ENCODE measurements around the gene SC5D. TPM values are rescaled to one million over a fixed set of nuclear protein-coding genes. Genes with fewer than 3 reads are reported as not detected.
A peak's percentile ranks its signal among the peaks of the same experiment; 100 is the strongest.

SC5D gene
- polyA plus RNA-seq, 3 donors, result 53.6 to 67.4 (median 54.0) TPM

DNA sequence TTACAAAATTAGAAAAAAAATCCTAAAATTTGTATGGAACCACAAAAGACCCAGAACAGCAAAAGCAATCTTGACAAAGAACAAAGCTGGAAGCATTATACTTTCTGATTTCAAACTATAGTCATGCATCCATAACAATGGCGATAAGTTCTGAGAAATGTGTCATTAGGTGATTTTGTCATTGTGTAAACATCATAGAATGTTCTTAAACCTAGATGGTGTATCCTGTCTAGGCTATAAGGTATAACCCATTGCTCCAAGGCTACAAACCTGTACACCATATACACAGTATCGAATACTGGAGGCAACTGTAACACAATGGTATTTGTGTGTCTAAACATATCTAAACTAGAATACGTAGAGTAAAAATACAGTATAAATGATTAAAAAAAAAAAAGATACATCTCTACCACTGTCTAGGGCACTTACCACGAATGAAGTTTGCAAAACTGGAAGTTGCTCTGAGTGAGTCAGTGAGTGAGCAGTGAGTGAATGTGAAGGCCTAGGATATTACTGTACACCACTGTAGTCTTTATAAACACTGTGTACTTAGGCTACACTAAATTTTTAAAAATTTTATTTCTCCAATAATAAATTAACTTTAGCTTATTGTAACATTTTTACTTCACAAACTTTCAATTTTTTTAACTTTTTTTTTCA is 18.1 kb upstream of the SC5D start:
- DNase-seq (ENCODE audit: extremely low read depth in 1 of 11, low read depth in 9 of 11, low spot score in 4 of 11), result no peak

DNA sequence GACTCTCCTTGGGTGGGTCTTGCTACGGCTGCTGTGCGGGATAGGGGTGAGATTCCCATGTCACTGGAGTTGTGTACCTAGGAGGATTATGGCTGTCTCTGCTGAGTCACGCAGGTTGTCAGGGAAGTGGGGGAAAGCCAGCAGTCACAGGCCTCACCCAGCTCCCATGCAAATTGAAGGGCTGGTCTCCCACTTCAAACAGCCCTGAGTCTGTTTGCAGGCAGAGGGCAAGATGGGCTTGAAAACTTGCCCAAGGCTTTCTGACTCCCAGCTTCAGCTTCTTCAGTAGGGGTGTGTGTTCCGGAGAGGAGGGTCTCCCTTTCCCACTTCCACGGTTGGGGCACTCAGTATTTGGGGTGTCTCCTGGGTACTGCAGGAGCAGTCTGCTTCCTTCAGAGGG is 10.9 kb upstream of the SC5D start:
- no peak for DNase-seq (ENCODE audit: extremely low read depth in 1 of 11, low read depth in 9 of 11, low spot score in 4 of 11)

DNA sequence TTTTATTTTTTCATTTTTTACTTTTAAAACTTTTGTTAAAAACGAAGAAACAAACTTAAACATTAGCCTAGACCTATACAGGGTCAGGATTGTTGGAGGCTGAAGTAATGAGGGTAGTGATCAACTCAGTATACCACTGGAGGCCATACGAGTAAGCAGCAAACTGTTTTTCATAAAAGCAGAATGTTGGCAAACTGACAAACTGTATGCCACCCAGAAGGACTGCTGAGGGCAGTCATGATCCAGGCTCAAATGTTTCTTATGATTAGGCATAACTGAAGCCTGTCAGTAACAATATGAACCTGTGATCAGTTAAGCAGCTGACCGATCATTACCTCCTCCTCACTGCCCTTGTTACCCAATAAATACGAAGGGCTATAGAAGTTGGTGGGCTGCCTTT is 10.2 kb upstream of the SC5D start:
- DNase-seq (ENCODE audit: extremely low read depth in 1 of 11, low read depth in 9 of 11, low spot score in 4 of 11), result no peak

DNA sequence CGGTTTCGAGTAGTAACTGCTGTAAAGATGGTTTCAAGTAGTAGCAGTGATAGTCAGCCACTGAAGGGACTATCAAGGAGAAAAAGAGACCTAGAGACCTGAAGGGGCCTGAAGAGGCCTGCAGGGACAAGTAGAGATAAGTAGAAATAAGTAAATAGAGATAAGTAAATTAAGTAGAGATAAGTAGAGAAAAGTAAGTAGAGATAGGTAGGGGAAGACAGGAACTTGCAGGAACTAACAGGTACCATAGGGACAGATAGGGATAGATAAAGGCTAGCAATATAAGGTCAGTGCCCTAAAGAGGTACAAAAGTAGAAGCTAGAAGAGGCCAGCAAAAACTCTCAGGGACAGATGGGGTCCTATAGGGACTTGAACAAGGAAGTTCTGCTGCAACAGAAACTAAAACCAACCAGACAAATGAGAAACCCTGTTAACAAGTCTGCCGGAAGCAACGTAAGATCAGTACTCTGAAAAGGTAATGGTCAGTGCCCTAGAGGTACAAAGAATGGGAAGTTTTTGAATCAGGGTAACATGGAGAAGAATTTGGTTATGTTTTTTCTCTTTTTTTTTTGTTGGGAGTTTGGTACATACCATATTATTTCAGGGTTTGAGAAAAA is 9.6 kb upstream of the SC5D start:
- DNase-seq (ENCODE audit: extremely low read depth in 1 of 11, low read depth in 9 of 11, low spot score in 4 of 11), result no peak

DNA sequence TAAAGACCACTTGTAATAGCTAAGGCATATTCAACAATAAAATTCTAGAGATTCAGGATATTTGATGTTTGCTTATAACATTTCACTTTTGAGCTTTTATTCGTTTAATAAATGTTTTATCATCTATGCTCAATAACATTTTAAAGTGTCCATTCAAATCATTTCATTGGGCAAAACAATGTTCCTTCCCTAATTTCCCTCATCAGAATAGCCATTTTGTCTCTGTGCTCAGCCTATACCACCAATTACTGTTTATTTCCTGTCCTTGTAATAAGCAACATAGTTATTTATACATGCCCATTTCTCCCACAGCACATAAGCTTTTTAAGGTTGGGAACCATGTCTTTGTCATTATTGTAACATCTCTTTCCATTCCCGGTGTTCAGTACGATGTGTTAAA is 1.3 kb upstream of the SC5D start:
- DNase-seq (ENCODE audit: extremely low read depth in 1 of 11, low read depth in 9 of 11, low spot score in 4 of 11), result no peak

DNA sequence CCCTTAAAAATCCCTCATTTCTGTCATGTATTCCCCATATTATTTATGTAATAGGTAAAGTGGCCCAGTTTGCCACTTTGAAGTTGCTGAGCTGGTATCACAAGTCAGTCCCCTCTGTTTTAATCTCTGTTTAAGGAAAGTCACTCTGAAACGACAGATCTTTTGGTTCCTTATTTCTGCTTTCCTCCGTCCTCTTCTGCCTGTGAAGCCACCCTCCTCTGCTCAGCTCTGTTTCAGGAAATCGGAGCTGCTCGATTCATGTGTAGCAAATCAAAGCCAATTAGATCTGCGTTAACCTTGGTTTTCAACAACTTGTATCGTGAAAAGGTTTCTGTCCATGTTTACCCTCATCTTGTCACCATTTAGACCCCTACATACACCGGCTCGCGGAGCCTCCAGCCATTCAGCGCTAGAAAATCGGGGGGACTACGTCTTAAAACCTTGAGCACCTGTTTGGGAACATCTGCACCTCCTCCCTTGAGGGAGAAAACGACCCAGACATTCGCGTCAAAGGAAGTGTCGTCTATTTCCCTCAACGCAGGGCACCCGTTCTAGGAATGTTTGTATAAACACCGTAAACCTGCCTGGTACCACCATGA is 576 bp upstream of the SC5D start:
- DNase-seq (ENCODE audit: extremely low read depth in 1 of 11, low read depth in 9 of 11, low spot score in 4 of 11), result peak in 8 of 11 donors; percentile 3 to 28 (median 15)

DNA sequence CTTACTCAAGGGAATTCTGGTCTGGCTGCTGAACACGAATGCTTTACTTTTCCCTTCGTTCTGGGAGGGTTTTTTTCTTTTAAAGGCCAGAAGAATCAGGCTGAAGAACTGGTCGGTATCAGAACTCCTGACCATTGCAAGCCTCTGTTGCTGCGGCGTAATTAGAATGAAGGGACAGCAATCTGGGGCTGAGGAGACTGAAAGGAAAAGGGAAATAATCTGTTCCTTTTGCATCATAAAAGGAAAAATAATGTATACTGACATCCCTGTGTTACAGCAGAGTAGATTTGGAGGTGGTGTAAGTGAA is 670 bp downstream of the SC5D start:
- peak in 1 of 11 donors; percentile 39 for DNase-seq (ENCODE audit: extremely low read depth in 1 of 11, low read depth in 9 of 11, low spot score in 4 of 11)

DNA sequence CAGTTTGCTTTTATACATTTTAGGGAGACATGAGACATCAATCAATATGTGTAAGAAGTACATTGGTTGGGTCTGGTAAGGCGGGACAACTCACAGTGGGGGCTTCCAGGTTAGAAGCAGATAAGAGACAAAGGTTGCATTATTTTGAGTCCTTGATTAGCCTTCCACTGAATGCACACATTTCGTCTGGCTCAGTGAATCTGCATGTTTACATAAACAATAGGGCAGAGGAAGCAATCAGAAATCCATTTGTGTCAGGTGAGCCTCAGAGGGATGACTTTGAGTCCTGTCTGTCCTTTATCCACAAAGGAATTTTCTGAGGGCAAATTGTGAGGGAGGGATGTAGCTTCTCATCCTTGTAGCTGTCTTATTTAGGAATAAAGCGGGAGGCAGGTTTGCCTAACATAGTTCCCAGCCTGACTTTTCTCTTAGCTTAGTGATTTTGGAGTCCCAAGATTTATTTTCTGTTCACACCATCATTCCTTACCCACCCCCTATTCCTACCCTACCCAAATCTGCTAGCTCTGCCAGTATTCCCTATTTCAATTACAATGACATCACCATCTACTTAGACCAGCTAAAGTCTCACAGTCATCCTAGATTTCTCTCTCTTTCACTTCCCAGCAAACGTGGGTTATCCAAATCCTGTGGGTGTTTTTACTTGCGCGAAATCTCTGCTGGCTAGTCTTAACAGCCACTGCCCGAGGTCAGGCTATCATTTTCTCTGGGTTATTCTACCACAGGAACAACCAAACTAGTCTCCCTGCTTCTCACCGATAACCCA is 2.9 kb downstream of the SC5D start:
- DNase-seq (ENCODE audit: extremely low read depth in 1 of 11, low read depth in 9 of 11, low spot score in 4 of 11), result no peak

DNA sequence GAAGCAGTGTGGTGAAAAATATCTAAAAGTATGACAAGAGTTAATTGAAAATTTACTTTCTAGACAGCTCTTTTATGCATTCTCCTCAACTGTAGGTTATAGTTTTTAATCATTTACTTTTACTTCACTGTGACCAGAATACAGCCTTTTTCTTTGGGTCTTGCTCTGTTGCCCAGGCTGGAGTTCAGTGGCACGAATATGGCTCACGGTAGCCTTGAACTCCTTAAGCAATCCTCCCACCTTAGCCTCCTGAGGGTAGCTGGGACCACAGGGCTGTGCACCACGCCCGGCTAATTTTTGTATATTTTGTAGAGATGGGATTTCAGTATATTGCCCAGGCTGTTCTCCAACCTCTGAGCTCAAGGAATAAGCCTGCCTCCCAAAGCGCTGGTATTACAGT is 5.3 kb downstream of the SC5D start:
- no peak for DNase-seq (ENCODE audit: extremely low read depth in 1 of 11, low read depth in 9 of 11, low spot score in 4 of 11)

DNA sequence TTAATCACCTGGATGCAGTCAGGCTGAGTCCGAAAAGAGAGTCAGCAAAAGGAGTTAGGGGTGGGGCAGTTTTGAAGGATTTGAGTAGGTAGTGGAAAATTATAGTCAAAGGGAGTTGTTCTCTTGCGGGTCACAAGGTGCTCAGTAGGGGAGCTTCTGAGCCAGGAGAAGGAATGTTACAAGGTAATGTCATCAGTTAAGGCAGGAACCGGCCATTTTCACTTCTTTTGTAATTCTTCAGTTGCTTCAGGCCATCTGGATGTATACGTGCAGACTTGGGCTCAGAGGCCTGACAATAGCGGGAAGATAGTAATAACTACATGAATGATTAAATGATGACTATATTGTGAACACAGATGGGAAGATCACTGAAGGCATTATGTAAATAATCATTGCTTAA is 6.2 kb downstream of the SC5D start:
- DNase-seq (ENCODE audit: extremely low read depth in 1 of 11, low read depth in 9 of 11, low spot score in 4 of 11), result no peak

DNA sequence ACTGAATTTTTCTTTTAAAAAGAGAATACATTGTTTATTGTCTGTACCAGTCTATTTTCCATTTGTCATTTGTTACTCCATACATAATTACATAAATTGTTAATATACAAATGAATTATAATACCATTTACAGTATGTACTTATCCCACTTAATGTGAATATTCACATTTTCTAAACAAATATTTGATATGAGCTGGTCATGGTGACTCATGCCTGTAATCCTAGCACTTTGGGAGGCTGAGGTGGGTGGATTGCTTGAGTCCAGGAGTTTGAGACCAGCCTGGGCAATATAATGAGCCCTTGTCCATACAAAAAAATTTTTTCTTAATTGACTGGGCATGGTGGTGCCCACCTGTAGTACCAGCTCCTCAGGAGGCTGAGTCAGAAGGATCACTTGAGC is 6.8 kb downstream of the SC5D start:
- DNase-seq (ENCODE audit: extremely low read depth in 1 of 11, low read depth in 9 of 11, low spot score in 4 of 11), result no peak

DNA sequence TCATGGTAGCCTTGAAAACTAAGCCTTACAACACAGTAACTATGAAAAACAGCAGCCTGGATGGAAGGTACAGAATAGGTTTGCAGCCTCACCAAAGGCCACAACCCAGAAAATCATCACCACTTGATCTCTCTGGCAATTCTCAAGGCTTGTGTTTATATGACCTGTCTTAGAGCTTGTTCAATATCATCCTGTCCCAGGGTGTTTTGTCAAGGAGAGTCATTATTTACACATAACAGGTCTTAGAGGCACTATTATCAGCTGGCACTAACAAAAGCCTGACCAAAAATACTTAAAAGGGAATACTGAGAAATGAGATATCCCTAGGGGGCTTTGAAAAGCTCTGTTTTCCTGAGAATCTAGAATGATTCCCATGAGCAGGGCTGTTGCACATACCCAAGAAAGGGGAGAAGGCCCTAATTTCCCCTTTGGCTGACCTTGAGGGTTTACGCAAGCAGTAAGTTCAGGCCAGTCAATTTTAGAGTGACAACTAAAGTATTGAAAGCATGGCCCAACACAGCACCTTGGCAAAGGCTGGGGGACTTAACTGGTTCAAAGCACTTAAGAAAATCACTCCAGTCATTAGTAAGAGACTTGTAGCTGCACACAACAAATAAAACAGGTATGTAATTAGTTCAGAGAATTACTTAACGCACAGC is 7.9 kb downstream of the SC5D start:
- no peak for DNase-seq (ENCODE audit: extremely low read depth in 1 of 11, low read depth in 9 of 11, low spot score in 4 of 11)

DNA sequence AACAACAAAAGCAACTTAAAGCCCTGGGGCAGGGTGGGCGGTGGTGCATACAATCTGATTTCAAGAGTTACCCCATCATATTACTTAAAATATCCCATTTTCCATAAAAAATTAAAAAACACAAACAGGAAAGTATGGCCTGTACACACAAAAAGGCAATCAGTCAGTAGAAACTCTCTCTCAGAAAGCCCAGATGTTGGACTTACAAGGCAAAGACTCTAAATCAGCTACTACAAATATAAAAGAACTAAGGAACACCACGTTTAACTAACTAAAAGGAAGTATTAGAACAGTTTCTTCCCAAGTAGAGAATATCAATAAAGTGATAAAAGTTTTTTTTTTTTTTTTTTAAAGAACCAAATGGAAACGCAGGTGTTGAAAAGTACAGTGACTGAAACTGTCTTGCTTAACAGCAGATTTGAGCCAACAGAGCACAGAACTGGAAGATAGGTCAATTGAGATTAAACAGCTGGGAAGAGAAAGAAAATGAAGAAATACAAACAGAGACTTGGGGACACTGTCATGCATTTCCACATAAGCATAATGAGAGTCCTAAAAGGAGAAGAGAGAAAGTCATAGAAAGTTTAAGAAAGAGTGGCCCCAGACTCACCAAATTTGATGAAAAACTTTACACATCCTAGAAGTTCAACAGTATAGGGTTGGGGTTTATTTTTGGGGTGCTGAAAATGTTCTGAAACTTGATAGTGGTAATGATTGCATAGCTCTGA is 8.6 kb downstream of the SC5D start:
- DNase-seq (ENCODE audit: extremely low read depth in 1 of 11, low read depth in 9 of 11, low spot score in 4 of 11), result no peak

DNA sequence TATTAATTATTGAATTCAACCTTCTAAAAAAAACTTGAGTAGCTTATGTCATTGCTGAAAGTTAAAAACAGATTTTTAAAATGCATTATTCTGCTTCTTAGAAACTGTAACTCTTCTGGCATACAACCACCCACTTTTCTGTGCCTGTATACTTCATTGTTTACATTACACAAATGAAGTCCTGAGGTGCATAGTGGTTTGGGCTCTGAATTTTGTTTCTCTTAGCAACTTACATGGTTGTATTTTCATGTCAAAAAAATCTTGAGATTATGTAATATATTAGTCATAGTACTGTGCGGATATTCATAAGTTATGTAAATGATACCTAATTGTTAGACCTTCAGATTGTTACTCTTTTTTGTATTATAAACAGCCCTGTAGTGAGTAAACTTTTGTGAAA is 12.2 kb downstream of the SC5D start:
- no peak for DNase-seq (ENCODE audit: extremely low read depth in 1 of 11, low read depth in 9 of 11, low spot score in 4 of 11)

DNA sequence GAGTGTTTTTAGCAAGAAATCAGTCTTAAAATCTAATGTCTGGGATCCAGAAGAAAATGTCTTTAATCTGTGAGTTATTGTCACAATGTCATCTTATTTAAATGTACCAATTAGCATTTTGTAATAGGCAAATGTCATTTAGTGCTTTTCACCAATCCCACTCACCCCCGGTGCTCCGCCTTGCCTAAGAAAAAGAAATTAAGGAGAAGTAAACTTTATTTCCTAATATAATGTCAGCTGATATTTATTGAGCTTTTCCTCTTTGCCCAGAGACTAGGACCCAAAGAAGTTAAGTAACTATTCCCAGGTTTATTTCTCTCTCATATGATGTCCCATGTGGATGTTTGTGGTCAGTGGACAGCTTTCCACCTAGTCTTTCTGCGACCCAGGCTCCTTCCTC is 16.2 kb downstream of the SC5D start:
- no peak for DNase-seq (ENCODE audit: extremely low read depth in 1 of 11, low read depth in 9 of 11, low spot score in 4 of 11)

DNA sequence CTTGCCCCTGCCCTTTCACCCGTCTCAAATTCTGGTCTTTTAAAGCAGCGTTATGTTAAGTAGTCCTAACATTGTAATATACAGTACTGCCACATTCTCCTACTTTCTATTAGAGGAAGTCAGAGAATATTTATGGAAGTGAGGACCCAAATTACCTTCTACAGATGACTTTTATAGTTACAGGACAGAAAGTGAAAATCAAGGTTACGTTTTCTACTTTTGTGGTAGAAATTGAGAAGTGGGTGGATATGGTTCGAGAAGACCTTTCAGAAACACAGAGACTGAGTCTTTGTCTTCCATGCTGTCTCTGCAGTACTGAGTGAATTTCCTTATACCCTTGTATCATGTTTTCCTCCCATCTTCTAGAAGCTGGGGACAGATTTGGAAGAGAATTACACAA is 17.1 kb downstream of the SC5D start:
- no peak for DNase-seq (ENCODE audit: extremely low read depth in 1 of 11, low read depth in 9 of 11, low spot score in 4 of 11)

DNA sequence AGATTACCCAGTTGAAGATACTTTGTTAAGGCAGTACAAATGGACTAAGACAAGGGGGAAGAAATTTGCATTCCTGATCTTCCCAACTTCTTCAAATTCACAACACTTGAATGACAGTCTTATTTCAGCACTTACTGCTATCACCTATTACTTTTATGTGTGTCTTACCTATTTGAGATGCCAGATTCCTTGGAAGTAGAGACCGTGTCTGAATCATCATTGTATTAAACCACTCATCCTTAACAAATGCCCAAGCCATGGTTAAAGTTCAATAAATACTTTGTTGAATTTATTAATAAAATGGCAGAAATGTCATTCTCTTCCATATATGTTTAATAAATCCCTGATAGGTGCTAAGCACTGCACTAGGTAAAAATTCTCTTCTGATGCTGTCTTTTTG is 18.3 kb downstream of the SC5D start:
- DNase-seq (ENCODE audit: extremely low read depth in 1 of 11, low read depth in 9 of 11, low spot score in 4 of 11), result no peak

DNA sequence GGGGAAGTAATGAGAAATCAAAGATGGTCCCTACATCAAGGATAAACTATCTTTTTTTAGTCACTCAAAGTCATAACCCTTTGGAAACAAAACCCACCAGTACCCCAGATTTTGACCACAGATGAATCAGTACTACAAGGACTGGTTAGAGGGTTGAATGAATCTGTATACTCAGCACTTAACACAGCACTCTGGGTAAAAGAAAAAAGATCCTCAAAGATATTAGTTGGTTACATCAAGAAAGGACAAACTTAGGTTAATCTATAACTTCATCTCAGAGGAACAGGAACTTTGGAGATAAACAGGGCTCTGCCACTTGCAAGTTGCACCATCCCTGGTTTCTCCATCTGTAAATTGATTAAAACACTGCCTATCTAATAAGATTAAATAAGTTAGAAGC is 18.8 kb downstream of the SC5D start:
- DNase-seq (ENCODE audit: extremely low read depth in 1 of 11, low read depth in 9 of 11, low spot score in 4 of 11), result no peak

DNA sequence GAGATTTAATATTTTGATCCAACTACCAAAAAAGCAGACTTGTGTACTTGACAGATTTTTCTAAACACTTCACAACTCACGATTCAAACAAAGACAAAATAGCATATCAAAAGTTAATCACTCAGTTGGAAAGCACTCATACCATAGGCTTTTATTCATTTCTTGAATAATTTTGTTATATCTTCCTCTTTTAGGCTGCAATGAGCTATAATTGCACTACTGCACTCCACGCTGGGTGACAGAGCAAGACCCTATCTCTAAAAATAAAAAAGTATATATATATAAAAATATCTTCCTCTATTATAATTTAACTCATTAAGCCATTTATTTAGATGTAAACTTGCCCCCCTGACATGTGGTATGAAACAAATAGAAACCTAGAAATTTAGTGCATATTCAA is 19.9 kb downstream of the SC5D start:
- DNase-seq (ENCODE audit: extremely low read depth in 1 of 11, low read depth in 9 of 11, low spot score in 4 of 11), result no peak

All from renal cortex interstitium (tissue), 11 donors.